Measurements from ENCODE around the gene ARHGAP32. TPM values are rescaled to one million over a fixed set of nuclear protein-coding genes. Genes with fewer than 3 reads are reported as not detected.

Gene ARHGAP32
- total and polyA plus RNA-seq, 2 experiments from 2014 or later = 9.9 to 17.3 TPM

GRCh38 chr11:129208863-129209262 is 16.7 kb upstream of the ARHGAP32 start:
- H3K9me2 ChIP-seq (replicated peaks; ENCODE audit: insufficient read depth) = no peaks in the 10 kb centered on the region
- H3K27ac ChIP-seq = no peak overlapping the region
- H3K27me3 ChIP-seq = no peaks in the 10 kb centered on the region
- no peaks in the 10 kb centered on the region for H3K9me3 ChIP-seq (ENCODE audit: low read depth)
- H4K20me1 ChIP-seq (ENCODE audit: insufficient read depth, poor library complexity, severe bottlenecking) = no peaks in the 10 kb centered on the region
- H3K4me2 ChIP-seq = no peak overlapping the region
- no peak for DNase-seq (ENCODE audit: low spot score)
- TF ChIP-seq EZH2 (IDR thresholded peaks at IDR 0.05; ENCODE audit: borderline replicate concordance) (no peak), EZH2phosphoT487 (IDR thresholded peaks at IDR 0.05; ENCODE audit: low read depth, severe bottlenecking, unreplicated experiment) (no peak), CTCF (IDR thresholded peaks at IDR 0.05; ENCODE audit: poor library complexity) (no peak)
- no peak overlapping the region for H3K4me3 ChIP-seq
- H3K36me3 ChIP-seq (replicated peaks; ENCODE audit: insufficient read depth, low read depth) = no peaks in the 10 kb centered on the region
- H3K79me2 ChIP-seq = peaks cover 52% of the 10 kb centered on the region
- H2AFZ ChIP-seq = no peak overlapping the region
- 59% methylated on average over 1 of the region's 1 CpG for WGBS (ENCODE audit: low lambda C conversion rate, missing lambda C conversion rate)
- no peaks in the 10 kb centered on the region for H3K4me1 ChIP-seq (ENCODE audit: insufficient read depth)

- WGBS (ENCODE audit: low lambda C conversion rate, missing lambda C conversion rate) = 79% methylated on average over 4 of the region's 4 CpGs
- no peak overlapping the region for H3K27ac ChIP-seq
- TF ChIP-seq EZH2phosphoT487 (IDR thresholded peaks at IDR 0.05; ENCODE audit: low read depth, severe bottlenecking, unreplicated experiment) = no peak
- no peak for TF ChIP-seq EZH2 (IDR thresholded peaks at IDR 0.05; ENCODE audit: borderline replicate concordance)
- TF ChIP-seq CTCF (IDR thresholded peaks at IDR 0.05; ENCODE audit: poor library complexity) = no peak
- H3K36me3 ChIP-seq (replicated peaks; ENCODE audit: insufficient read depth, low read depth) = no peaks in the 10 kb centered on the region
- peaks cover 48% of the 10 kb centered on the region for H3K79me2 ChIP-seq
- H3K27me3 ChIP-seq = no peaks in the 10 kb centered on the region
- no peak overlapping the region for H3K4me3 ChIP-seq
- H3K9me2 ChIP-seq (replicated peaks; ENCODE audit: insufficient read depth) = no peaks in the 10 kb centered on the region
- H2AFZ ChIP-seq = no peak overlapping the region
- no peaks in the 10 kb centered on the region for H3K9me3 ChIP-seq (ENCODE audit: low read depth)
- no peak overlapping the region for H3K4me2 ChIP-seq
- H4K20me1 ChIP-seq (ENCODE audit: insufficient read depth, poor library complexity, severe bottlenecking) = no peaks in the 10 kb centered on the region
- no peaks in the 10 kb centered on the region for H3K4me1 ChIP-seq (ENCODE audit: insufficient read depth)
- no peak for DNase-seq (ENCODE audit: low spot score)
These were observed 12.2 kb upstream of the ARHGAP32 start for GRCh38 chr11:129204150-129204838.

GRCh38 chr11:129202646-129203045 is 10.5 kb upstream of the ARHGAP32 start:
- H3K27me3 ChIP-seq = no peaks in the 10 kb centered on the region
- H2AFZ ChIP-seq = no peak overlapping the region
- H3K4me1 ChIP-seq (ENCODE audit: insufficient read depth) = no peaks in the 10 kb centered on the region
- no peaks in the 10 kb centered on the region for H4K20me1 ChIP-seq (ENCODE audit: insufficient read depth, poor library complexity, severe bottlenecking)
- H3K4me2 ChIP-seq = no peak overlapping the region
- no peaks in the 10 kb centered on the region for H3K9me2 ChIP-seq (replicated peaks; ENCODE audit: insufficient read depth)
- DNase-seq (ENCODE audit: low spot score) = no peak
- no peak overlapping the region for H3K4me3 ChIP-seq
- 74% methylated on average over 5 of the region's 5 CpGs for WGBS (ENCODE audit: low lambda C conversion rate, missing lambda C conversion rate)
- no peaks in the 10 kb centered on the region for H3K36me3 ChIP-seq (replicated peaks; ENCODE audit: insufficient read depth, low read depth)
- no peaks in the 10 kb centered on the region for H3K9me3 ChIP-seq (ENCODE audit: low read depth)
- H3K79me2 ChIP-seq = peaks cover 36% of the 10 kb centered on the region
- H3K27ac ChIP-seq = no peak overlapping the region
- TF ChIP-seq EZH2phosphoT487 (IDR thresholded peaks at IDR 0.05; ENCODE audit: low read depth, severe bottlenecking, unreplicated experiment) (no peak), CTCF (IDR thresholded peaks at IDR 0.05; ENCODE audit: poor library complexity) (no peak), EZH2 (IDR thresholded peaks at IDR 0.05; ENCODE audit: borderline replicate concordance) (no peak)

Measured in hepatocyte (in vitro differentiated cells).